ENCODE results near the gene NPAS3.

DNA sequence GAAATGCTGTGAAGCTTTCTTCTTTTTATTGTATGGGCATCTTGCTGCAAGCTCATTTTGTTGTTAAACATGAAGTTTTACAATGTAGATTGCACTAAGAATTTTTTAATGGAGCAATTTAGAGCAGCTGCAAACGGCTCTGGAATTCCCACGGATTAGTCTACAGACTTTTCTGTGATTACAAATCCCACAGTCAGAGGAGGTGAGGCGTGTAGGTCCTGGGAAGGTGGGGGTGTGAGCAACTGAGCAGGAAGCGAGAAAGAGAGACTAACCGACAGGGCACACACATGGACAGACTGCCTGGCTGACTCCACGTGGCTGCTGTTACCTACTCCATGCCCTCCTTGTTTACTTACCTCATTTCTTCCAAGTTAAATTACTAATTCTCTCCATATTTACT is 348.5 kb downstream of the NPAS3 start:
- TF ChIP-seq, protein P1, sequence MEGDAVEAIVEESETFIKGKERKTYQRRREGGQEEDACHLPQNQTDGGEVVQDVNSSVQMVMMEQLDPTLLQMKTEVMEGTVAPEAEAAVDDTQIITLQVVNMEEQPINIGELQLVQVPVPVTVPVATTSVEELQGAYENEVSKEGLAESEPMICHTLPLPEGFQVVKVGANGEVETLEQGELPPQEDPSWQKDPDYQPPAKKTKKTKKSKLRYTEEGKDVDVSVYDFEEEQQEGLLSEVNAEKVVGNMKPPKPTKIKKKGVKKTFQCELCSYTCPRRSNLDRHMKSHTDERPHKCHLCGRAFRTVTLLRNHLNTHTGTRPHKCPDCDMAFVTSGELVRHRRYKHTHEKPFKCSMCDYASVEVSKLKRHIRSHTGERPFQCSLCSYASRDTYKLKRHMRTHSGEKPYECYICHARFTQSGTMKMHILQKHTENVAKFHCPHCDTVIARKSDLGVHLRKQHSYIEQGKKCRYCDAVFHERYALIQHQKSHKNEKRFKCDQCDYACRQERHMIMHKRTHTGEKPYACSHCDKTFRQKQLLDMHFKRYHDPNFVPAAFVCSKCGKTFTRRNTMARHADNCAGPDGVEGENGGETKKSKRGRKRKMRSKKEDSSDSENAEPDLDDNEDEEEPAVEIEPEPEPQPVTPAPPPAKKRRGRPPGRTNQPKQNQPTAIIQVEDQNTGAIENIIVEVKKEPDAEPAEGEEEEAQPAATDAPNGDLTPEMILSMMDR (IDR thresholded peaks at IDR 0.05), result no peak
- no peak for TF ChIP-seq POLR2A (IDR thresholded peaks at IDR 0.05)

Data from tibial nerve (tissue), 3 donors.